CMK (cell line): Measurements from ENCODE around the gene ZNF324B.
"Not testable (repeated sequence)": the region's sequence is repeated elsewhere in the genome, so short reads cannot be mapped to it uniquely, and the experiment has no call there.

ENCODE experiments used
- DNase-seq: peaks from one replicate; pipeline ENCODE4 v3.0.0-alpha.2; 2010; ENCODE audit warnings: low read depth

Gene ZNF324B

DNA sequence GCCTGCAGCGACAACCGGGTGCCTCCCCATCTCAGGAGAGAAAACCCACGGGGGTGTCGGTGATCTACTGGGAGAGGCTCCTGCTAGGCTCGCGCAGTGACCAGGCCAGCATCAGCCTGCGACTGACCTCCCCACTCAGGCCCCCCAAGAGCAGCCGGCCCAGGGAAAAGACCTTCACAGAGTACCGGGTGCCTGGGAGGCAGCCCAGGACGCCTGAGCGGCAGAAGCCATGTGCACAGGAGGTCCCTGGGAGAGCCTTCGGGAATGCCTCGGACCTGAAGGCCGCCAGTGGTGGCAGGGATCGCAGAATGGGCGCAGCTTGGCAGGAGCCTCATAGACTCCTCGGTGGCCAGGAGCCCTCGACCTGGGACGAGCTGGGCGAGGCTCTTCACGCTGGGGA lies 3.9 kb downstream of the ZNF324B start:
- DNase-seq, result no peak

DNA sequence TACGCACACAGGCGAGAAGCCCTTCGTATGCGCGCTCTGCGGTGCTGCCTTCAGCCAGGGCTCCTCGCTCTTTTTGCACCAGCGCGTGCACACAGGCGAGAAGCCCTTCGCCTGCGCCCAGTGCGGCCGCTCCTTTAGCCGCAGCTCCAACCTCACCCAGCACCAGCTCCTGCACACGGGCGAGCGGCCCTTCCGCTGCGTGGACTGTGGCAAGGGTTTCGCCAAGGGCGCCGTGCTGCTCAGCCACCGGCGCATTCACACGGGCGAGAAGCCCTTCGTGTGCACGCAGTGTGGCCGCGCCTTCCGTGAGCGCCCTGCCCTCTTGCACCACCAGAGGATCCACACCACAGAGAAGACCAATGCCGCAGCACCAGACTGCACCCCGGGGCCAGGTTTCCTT lies 4.7 kb downstream of the ZNF324B start:
- DNase-seq, result no peak

DNA sequence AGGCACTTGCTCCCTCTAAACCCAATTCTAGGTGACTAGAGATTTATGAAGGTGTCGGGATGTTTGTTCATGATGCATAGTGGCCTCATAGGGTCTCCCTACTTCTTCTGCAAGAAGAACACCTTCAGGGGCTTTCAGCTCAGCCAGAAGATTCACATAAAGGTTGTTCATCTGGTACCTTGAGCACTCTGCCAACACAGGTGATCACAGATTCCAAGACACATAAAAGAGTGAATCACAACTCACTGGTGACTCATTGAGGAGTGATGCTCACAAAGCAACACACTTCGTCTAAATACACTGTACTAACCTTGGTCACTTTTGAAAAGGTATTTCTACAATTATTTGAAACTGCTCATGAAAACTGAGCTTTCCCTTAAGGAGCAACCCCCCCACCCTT lies 8.6 kb downstream of the ZNF324B start:
- DNase-seq, result no peak

DNA sequence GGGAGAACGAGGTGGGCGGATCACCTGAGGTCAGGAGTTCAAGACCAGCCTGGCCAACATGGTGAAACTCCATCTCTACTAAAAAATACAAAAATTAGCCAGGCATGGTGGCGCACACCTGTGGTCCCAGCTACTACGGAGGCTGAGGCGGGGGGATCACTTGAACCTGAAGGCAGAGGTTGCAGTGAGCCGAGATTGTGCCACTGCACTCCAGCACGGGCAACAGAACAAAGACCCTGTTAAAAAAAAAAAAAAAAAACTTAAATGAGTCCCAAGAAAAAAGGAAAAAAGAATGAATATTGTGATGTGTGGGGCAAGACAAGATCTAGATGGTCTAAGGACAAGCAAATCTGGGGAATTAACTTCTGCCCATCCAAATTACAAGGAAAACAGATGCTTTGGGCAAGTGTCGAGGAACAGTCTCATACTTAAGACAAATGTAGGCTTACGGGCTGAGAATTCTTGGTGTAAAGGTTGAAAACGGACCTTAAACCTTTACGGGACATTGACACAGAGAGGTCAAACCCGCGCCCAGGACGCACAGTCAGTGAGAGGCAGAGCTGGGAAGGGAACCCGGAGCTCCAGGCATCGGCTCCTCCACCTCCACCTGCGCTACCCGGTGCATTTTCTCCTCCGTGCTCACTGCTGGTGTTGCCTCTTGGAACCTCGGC lies 14.8 kb downstream of the ZNF324B start:
- DNase-seq, result no peak

DNA sequence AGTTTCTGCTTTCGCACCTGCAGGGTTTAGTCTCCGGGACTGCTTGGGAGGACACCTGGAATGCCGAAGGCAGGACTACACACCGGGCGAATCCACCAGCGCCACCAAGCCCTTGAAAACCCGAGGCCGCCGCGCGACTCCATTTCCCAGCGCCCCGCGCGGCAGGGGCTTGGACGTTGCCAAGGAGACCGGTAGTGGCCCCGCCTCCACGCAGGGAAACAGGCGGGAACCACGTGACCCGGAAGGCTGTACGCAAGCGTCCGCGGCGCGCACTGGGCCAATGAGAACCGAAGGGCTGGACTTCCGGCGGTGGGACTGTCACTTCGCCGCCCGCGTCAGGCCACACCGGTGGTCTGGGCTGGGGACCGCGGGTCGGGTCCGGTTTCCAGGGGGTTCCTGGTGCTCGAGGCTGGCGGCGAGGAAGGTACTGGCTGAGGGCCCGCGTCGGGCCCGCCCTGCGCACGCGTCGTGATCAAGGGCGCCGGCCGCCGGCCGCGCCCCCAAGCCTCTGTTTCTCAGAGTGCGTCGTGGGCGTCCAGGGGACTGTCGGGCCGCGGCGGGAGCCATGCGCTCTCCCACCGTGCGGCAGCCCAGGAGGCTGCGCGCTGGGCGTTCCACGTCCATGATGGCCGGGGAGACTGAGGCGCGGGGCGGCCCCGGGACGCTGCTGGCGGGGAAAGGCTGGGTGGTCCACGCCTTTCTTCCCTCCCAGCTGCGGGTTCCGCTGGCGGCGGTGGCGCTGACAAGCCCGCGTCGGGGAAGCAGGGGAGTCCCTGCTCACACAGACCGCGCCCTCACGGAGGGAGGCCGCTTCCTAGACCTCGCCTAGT lies 15.6 kb downstream of the ZNF324B start, which contains the start of gene ZNF324:
ZNF324 (plus strand) TSS at position 321 of the 830 bp plus-strand sequence. CDS start 2,106 bp downstream, outside the sequence.
- peak; percentile 95 for DNase-seq

DNA sequence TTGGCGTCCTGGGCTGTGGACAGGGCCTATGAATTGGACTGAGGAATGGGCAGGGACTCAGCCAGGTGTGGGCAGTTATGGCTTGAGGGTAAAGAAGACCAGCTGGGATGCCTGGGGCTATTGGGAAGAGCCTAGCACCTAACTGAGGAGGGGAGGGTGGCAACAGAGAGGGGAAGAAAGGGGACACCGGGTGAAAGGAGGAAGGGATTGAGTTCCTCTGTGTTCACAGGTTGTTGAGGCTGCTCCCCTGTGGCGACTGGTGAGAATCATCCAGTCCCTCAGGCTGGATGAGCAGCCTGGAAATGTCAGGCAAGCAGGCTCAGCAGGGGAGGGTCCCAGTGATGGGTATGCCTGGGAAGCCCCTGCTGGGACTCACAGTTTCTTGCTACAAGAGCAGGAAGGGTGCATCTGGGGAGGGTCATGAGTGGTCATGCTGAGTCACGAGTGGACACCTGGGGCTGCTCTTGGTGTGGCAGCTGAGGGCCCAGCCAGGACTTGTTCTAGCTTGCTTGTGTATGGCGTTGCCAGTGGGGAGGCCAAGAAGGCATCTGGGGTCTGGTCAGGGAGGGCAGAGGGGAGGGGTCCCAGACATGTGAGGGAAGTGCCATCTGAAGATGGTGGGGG lies 16.9 kb downstream of the ZNF324B start:
- DNase-seq, result no peak

DNA sequence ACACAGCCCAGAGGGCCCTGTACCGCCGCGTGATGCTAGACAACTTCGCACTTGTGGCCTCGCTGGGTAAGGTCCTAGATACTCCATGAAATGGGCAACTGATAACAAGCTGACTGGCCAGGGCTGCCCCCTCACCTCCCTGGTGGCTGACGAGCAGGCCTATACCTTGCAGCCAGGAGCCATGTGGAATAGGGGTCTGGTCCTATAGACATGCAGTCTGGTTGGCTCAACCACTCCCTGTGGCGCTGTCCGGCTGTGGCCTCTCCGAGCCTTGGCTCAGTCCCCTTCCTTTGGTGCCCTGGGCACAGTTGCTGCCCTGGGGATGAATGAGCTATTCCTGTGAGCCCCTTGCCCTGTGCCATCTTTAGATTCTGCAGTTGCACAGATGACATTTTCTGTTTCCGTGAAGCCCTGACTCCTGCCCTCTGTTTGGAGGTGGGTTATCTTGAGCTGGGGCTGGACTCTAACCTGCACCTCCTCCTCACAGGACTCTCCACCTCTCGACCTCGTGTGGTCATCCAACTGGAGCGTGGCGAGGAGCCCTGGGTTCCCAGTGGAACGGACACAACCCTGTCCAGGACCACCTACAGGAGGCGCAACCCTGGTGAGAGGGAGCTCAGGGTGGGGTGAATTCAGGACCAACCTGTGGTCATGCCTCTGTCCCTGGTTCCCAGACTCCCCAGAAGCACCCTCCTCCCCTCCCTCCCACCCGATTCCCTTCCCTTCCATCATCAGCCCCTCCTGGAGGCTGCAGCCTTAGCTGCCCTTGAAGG lies 18.0 kb downstream of the ZNF324B start:
- DNase-seq, result no peak

DNA sequence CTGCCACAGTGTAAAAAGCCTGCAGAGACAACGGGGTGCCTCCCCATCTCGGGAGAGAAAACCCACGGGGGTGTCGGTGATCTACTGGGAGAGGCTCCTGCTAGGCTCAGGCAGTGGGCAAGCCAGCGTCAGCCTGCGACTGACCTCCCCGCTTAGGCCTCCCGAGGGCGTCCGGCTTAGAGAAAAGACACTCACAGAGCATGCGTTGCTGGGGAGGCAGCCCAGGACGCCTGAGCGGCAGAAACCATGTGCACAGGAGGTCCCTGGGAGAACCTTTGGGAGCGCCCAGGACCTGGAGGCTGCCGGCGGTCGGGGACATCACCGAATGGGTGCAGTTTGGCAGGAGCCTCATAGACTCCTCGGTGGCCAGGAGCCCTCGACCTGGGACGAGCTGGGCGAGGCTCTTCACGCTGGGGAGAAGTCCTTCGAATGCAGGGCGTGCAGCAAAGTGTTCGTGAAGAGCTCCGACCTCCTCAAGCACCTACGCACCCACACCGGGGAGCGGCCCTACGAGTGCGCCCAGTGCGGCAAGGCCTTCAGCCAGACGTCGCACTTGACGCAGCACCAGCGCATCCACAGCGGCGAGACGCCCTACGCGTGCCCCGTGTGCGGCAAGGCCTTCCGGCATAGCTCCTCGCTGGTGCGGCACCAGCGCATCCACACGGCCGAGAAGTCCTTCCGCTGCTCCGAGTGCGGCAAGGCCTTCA lies 19.6 kb downstream of the ZNF324B start:
- not testable (repeated sequence) for DNase-seq

DNA sequence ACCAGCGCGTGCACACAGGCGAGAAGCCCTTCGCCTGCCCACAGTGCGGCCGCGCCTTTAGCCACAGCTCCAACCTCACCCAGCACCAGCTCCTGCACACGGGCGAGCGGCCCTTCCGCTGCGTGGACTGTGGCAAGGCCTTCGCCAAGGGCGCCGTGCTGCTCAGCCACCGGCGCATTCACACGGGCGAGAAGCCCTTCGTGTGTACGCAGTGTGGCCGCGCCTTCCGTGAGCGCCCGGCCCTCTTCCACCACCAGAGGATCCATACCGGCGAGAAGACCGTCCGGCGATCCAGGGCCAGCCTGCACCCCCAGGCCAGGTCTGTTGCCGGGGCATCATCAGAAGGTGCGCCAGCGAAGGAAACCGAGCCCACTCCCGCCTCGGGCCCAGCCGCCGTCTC lies 20.3 kb downstream of the ZNF324B start:
- no peak for DNase-seq

DNA sequence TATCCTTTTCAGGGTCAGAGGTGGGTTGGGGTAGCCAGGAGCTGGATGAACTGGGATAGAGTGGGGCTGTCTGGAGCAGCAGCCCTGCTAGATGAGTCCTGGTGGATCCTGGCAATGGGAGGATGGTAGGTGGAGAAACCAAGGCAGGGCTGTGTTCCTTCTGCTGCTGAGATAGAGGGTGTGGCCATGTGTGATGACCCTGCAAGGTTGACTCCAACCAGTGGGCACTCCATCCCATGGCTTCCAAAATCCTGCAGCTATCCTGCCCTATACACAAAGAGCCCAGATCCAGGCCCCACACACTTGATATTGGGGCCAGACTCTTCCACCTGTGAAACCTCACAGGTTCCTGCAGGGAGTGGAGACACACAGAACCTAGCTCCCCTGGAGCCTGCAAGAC lies 22.4 kb downstream of the ZNF324B start:
- no peak for DNase-seq

DNA sequence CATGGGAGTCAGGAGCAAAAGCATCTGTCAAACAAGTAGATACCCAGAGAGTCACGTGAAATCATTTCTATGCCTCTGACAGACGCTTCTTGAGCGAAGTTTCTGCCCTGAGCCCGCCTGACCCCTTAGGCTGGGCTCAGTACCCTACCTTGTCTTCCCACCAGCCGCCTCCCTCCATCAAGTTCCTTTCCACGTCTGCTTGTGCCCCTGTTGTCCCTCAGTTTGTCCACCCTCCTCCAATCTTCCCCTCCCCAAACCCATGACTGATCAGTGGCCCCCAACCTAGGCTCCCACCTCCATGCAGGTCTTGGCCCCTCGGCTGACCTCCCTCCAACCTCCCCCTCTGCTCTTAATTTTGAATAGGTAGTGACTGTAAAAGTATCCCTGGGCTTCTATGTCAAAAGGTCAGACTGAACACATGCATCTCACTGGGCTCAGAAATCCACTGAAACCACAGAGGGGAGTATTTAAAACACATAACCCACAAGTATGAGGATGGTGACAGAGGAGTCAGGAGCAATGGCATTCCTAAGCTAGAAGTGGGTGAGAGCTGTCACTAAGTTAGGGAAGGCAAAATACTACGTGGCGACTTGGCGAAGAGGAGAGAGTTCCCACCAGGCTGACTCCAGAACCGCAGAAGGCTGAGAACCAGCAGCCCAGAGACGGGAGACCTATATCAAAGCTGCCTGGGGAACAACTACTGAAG lies 23.0 kb downstream of the ZNF324B start:
- DNase-seq, result no peak

DNA sequence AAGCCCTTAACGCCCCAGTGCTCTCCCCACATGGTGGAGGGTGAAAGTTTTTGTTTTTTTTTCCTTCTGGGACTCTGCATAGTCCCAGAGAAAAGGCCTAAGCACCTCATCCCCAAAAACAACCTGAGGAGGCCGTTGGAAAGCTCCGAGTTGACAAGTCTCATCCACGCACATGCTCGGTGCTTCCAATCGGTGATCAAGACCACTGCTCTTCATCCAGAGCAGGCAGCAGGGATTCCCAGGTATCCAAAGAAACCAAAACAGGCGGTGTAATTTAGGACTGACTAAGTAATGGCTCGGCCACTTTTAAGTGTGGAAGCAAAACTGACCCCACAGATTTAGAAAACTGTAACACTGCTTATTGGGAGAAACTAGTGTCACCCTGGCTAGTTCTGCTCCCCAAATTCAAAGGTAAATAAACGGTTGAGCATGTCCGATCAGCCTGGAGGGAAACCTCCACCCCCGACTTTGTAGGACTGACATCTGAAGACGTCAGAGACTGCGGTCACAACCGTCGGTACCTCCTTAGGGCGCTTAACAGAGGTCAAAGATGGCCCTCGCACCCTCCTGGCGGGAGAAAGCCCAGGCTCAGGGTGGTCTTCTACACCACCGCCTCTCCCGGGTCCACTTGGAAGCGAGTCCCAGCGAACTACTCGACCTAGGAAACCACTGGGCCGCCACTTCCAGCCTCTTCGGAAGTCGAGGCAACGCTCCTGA lies 23.7 kb downstream of the ZNF324B start:
- DNase-seq, result no peak

DNA sequence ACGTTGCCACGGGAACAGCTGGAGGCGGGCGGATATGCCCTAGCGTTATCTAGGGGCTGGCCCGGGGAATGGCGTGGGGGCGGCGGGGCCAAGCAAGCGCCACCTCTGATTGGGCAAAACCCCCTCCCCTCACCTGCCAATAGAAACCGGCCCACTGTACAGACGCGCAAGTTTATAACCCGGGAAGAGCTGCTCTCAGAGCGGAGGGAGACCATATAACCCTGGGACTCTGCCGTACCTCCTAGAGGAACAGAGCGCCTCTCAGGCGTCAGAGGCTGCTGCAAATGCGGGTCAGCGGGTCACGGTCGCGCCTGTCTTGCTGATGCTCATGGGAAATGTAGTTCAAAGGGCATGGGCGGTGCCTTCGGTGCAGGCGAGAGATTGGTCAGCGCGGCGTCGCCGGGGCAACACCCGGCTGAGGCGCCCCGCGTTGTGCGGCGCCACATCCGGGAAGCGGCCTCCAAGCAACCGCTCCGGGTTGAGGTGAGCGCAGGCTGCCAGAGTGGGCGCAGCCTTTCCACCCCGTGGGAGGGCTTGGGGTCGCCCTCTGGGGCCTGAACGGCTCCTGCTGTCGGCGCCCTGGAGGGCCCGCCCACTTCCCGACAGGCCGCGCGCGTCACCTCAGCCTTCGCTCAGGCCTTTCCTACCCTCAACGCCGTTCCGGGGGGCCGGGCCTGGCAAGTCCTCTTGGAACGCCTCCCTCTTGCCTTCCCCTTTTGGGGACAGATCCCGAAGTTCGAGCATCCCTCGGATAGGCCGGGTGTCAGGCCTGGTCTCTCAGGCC lies 24.5 kb downstream of the ZNF324B start, which contains the start of gene ZNF446:
ZNF446 (plus strand) TSS at position 639 of the 784 bp plus-strand sequence. CDS start 867 bp downstream, outside the sequence.
- peak; percentile 98 for DNase-seq

DNA sequence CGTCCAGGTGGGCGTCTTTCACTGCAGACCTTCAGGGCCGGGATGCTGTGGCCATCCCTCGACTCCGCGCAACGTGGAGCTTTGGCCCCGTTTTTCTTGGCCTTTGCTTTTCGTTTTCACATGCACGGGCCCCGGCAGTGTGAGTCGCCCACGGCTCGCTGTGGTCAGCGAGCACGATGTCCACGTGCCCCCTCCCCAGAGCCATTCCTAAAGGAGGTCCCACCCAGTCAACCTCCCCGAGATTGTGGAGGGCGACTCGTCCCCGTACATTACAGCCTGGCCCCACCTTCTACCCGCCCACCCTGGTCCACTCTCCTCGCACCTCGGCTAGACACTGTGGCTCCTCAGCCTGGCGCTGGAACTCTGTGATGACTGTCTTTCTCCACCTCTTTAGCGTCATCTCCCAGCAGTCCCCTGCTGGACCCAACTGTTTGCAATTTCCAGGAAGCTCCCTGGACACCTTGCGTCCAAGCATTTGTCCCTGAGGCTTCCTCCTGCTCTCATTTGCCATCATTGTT lies 25.1 kb downstream of the ZNF324B start:
- no peak for DNase-seq

DNA sequence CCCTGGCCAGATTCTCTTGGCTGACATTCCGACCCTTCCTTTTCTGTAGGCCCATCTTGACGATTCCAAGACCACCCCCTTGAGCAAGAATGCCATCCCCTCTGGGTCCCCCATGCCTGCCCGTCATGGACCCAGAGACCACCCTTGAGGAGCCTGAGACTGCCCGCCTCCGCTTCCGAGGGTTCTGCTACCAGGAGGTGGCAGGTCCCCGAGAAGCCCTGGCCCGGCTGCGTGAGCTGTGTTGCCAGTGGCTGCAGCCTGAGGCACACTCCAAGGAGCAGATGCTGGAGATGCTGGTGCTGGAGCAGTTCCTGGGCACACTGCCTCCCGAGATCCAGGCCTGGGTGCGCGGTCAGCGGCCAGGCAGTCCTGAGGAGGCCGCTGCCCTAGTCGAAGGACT lies 25.7 kb downstream of the ZNF324B start:
- DNase-seq, result no peak

DNA sequence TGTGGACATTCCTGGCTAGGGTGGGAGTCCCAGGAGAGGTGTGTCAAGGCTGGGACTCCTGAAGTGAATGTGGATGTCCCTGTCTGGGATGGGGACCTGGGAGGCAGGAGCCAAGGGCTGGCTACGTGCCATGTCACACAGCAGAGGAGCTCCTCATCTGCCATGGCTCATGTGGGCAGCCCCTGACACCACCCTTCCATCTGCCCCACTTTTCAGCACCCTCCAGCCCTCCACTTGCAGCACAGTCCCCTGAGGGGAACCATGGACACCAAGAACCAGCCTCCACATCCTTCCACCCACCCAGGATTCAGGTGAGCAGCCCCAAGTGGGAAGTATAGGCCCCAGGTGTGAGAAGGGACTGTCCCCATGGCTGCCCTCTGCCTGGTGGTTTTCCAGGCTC lies 26.4 kb downstream of the ZNF324B start:
- DNase-seq, result no peak

DNA sequence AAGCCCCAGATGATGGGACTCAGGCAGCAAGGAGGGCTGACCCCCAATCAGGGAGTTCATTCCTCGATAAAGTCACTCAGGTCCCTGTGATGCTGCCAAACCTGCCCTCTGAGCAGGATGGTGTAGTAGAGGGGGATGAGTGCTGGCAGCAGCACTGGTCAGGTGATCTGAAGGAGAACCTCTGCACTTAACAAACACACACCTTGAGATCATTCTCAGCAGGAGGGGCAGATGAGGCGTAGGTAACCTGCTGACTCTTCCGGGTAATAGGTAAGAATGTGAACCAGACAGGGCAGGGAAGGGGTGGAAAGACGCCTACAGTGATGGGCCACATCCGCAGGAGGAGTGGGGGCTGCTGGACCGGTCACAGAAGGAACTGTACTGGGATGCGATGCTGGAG lies 27.9 kb downstream of the ZNF324B start:
- DNase-seq, result no peak

DNA sequence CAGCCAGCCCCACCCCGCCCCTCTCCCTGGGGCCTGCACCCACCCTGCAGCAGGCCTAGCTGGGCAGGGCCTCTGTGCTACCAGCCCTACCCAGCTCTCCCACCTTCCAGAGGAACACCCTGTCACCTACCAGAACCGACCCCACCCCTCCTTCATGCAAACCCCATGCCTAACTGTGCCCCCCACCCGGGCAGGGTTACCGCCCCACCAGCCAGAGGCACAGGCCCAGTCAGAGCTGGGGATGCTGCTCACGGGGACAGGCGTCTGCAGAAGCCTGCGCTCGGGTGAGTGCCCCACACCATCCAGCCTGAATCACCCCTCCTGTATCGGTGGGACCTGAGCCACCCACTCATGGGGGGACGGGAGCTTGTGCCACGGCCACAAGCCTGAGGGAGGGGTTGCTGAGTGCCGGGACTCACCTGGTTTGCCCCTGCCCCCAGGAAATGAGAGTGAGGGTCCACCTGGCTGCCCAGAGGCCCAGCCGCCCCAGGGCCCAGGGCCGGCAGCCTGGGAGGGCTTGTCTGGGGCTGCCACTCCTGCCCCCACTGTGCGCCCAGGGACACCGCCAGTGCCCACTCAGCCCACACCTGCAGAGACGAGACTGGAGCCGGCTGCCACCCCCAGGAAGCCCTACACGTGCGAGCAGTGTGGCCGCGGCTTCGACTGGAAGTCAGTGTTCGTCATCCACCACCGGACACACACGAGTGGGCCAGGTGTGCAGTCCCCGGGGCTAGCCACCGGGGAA lies 28.5 kb downstream of the ZNF324B start:
- no peak for DNase-seq
